T-helper 17 cell (primary cell): ENCODE results near the gene ARL13B. TPM values are rescaled to one million over a fixed set of nuclear protein-coding genes. Genes with fewer than 3 reads are reported as not detected.

ENCODE experiments used
- ATAC-seq: fragments of 150-1000 bp; cut with Tn5 transposase; 2 replicates; pipeline ENCODE4 v1.10.0; 2021; ENCODE audit warnings: mild to moderate bottlenecking, moderate library complexity
- DNase-seq, 3 donors: peaks; one replicate each; pipeline versions ENCODE4 v3.0.0 to v3.0.0-alpha.2; 2020 to 2021
- H3K9me3 ChIP-seq: one replicate; pipeline ENCODE4 v1.7.0; 2013; ENCODE audit warnings: low read length, mild to moderate bottlenecking; ENCODE audit not compliant: control insufficient read depth, poor library complexity, severe bottlenecking
- H3K27ac Mint-ChIP-seq: one replicate; pipeline ENCODE4 v1.8.0; 2022; ENCODE audit warnings: mild to moderate bottlenecking, moderate library complexity, mixed read lengths
- H3K27me3 Mint-ChIP-seq: one replicate; pipeline ENCODE4 v1.8.0; 2022; ENCODE audit warnings: mixed read lengths
- H3K36me3 Mint-ChIP-seq: one replicate; pipeline ENCODE4 v1.8.0; 2022; ENCODE audit warnings: low read depth, mixed read lengths
- H3K4me1 Mint-ChIP-seq: one replicate; pipeline ENCODE4 v1.8.0; 2022; ENCODE audit warnings: mild to moderate bottlenecking, mixed read lengths
- H3K4me3 Mint-ChIP-seq: one replicate; pipeline ENCODE4 v1.8.0; 2022; ENCODE audit warnings: mild to moderate bottlenecking, moderate library complexity, mixed read lengths
- total RNA-seq, 4 donors: library from RNA in 2 of 4; stranded (reverse) in 2 of 4; gene quantifications; one replicate each; pipeline ENCODE4 v1.2.3 and lab custom pipeline; 2022 to 2026

ARL13B gene
- total RNA-seq, 2 donors from 2014 or later = 5.9 to 11.0 TPM

- Mint-ChIP-seq H3K27me3 (peaks cover 19% of the 10 kb centered on the region), H3K27ac (no peak within 1 kb of the TSS), H3K4me1 (peaks cover 8% of the 10 kb centered on the region), H3K36me3 (no peaks in the 10 kb centered on the region), H3K4me3 (peak within 1 kb of the TSS; percentile 88)
- ATAC-seq (peak; percentile 91), DNase-seq (peak; percentile 15 to 22 (median 16))
- no peaks in the 10 kb centered on the region for H3K9me3 ChIP-seq
Observed at GRCh38 chr3:93973131-93974126, 6.5 kb upstream of the ARL13B start, which contains the start of gene PROS1. TSS of gene PROS1 (minus strand) at chr3:93973896. CDS start at chr3:93973749, 147 bp downstream.

GRCh38 chr3:93981649-93982048 is 1.7 kb downstream of the ARL13B start:
- ATAC-seq = no peak
- H3K27me3 Mint-ChIP-seq = no peaks in the 10 kb centered on the region

GRCh38 chr3:93983408-93983807 is 3.5 kb downstream of the ARL13B start:
- H3K27me3 Mint-ChIP-seq = no peaks in the 10 kb centered on the region
- H3K27ac Mint-ChIP-seq = peak overlapping the region; percentile 47
- ATAC-seq (no peak), DNase-seq (no peak)
- H3K4me1 Mint-ChIP-seq = peaks cover 11% of the 10 kb centered on the region
- H3K4me3 Mint-ChIP-seq = no peak overlapping the region
- H3K9me3 ChIP-seq = no peaks in the 10 kb centered on the region
- H3K36me3 Mint-ChIP-seq = no peaks in the 10 kb centered on the region

More at GRCh38 chr3:93981649-93982048, 1.7 kb downstream of the ARL13B start:
- Mint-ChIP-seq H3K4me3 (no peak overlapping the region), H3K4me1 (peaks cover 11% of the 10 kb centered on the region), H3K36me3 (no peaks in the 10 kb centered on the region), H3K27ac (peak overlapping the region; percentile 97)
- no peak for DNase-seq
- H3K9me3 ChIP-seq = no peaks in the 10 kb centered on the region

- no peak for ATAC-seq
- DNase-seq = no peak
- peak overlapping the region; percentile 47 for H3K27ac Mint-ChIP-seq
- H3K27me3 Mint-ChIP-seq = no peaks in the 10 kb centered on the region
- peaks cover 7% of the 10 kb centered on the region for H3K4me1 Mint-ChIP-seq
- H3K36me3 Mint-ChIP-seq = no peaks in the 10 kb centered on the region
- H3K4me3 Mint-ChIP-seq = no peak overlapping the region
- no peaks in the 10 kb centered on the region for H3K9me3 ChIP-seq
Observed at GRCh38 chr3:93984618-93985017, 4.7 kb downstream of the ARL13B start.

- Mint-ChIP-seq H3K27me3 (no peaks in the 10 kb centered on the region), H3K4me1 (peaks cover 3% of the 10 kb centered on the region), H3K36me3 (no peaks in the 10 kb centered on the region), H3K27ac (no peak overlapping the region), H3K4me3 (no peak overlapping the region)
- H3K9me3 ChIP-seq = no peaks in the 10 kb centered on the region
- ATAC-seq (no peak), DNase-seq (no peak)
Observed at GRCh38 chr3:93988283-93988682, 8.3 kb downstream of the ARL13B start.

- Mint-ChIP-seq H3K4me3 (no peak overlapping the region), H3K27me3 (no peaks in the 10 kb centered on the region), H3K4me1 (peaks cover 3% of the 10 kb centered on the region), H3K27ac (no peak overlapping the region), H3K36me3 (no peaks in the 10 kb centered on the region)
- no peak for DNase-seq
- no peak for ATAC-seq
- no peaks in the 10 kb centered on the region for H3K9me3 ChIP-seq
Observed at GRCh38 chr3:93988764-93989163, 8.8 kb downstream of the ARL13B start.

GRCh38 chr3:93989241-93989640 is 9.3 kb downstream of the ARL13B start:
- peaks cover 5% of the 10 kb centered on the region for H3K4me1 Mint-ChIP-seq
- no peak for ATAC-seq
- no peak overlapping the region for H3K27ac Mint-ChIP-seq

GRCh38 chr3:93991631-93992030 is 11.7 kb downstream of the ARL13B start:
- H3K36me3 Mint-ChIP-seq = no peaks in the 10 kb centered on the region
- H3K4me3 Mint-ChIP-seq = no peak overlapping the region
- H3K9me3 ChIP-seq = no peaks in the 10 kb centered on the region
- ATAC-seq (no peak), DNase-seq (no peak)
- peaks cover 3% of the 10 kb centered on the region for H3K4me1 Mint-ChIP-seq
- no peaks in the 10 kb centered on the region for H3K27me3 Mint-ChIP-seq
- H3K27ac Mint-ChIP-seq = no peak overlapping the region

More at GRCh38 chr3:93989241-93989640, 9.3 kb downstream of the ARL13B start:
- no peaks in the 10 kb centered on the region for H3K9me3 ChIP-seq
- Mint-ChIP-seq H3K36me3 (no peaks in the 10 kb centered on the region), H3K4me3 (no peak overlapping the region), H3K27me3 (no peaks in the 10 kb centered on the region)
- DNase-seq = no peak

- H3K36me3 Mint-ChIP-seq = no peaks in the 10 kb centered on the region
- H3K27ac Mint-ChIP-seq = no peak overlapping the region
- H3K27me3 Mint-ChIP-seq = no peaks in the 10 kb centered on the region
- peaks cover 4% of the 10 kb centered on the region for H3K4me1 Mint-ChIP-seq
- ATAC-seq = no peak
- no peak for DNase-seq
- H3K4me3 Mint-ChIP-seq = no peak overlapping the region
- no peaks in the 10 kb centered on the region for H3K9me3 ChIP-seq
Observed at GRCh38 chr3:93992207-93992606, 12.3 kb downstream of the ARL13B start.

- Mint-ChIP-seq H3K4me1 (peaks cover 6% of the 10 kb centered on the region), H3K27me3 (no peaks in the 10 kb centered on the region), H3K4me3 (no peak overlapping the region), H3K36me3 (peaks cover 8% of the 10 kb centered on the region), H3K27ac (no peak overlapping the region)
- DNase-seq (no peak), ATAC-seq (no peak)
- no peaks in the 10 kb centered on the region for H3K9me3 ChIP-seq
Observed at GRCh38 chr3:93994056-93994455, 14.1 kb downstream of the ARL13B start.

- no peaks in the 10 kb centered on the region for H3K9me3 ChIP-seq
- Mint-ChIP-seq H3K36me3 (peaks cover 8% of the 10 kb centered on the region), H3K27ac (no peak overlapping the region), H3K4me3 (no peak overlapping the region), H3K4me1 (peaks cover 5% of the 10 kb centered on the region), H3K27me3 (no peaks in the 10 kb centered on the region)
- ATAC-seq (no peak), DNase-seq (no peak)
Observed at GRCh38 chr3:94001191-94001590, 21.2 kb downstream of the ARL13B start.

GRCh38 chr3:94001827-94002495 is 22.0 kb downstream of the ARL13B start:
- ATAC-seq (no peak), DNase-seq (no peak)
- Mint-ChIP-seq H3K27ac (no peak overlapping the region), H3K4me1 (peaks cover 4% of the 10 kb centered on the region), H3K36me3 (peaks cover 11% of the 10 kb centered on the region), H3K27me3 (no peaks in the 10 kb centered on the region), H3K4me3 (no peak overlapping the region)
- H3K9me3 ChIP-seq = no peaks in the 10 kb centered on the region

- DNase-seq = no peak
- peaks cover 5% of the 10 kb centered on the region for H3K36me3 Mint-ChIP-seq
- H3K4me1 Mint-ChIP-seq = peaks cover 4% of the 10 kb centered on the region
- H3K27ac Mint-ChIP-seq = peak overlapping the region; percentile 45
- H3K9me3 ChIP-seq = no peaks in the 10 kb centered on the region
- ATAC-seq = peak; percentile 87
- H3K4me3 Mint-ChIP-seq = no peak overlapping the region
- no peaks in the 10 kb centered on the region for H3K27me3 Mint-ChIP-seq
Observed at GRCh38 chr3:94004301-94004910, 24.5 kb downstream of the ARL13B start.
